HG02571 (cell line): ENCODE data around the gene EFCAB9.
"Not testable (repeated sequence)": the region's sequence is repeated elsewhere in the genome, so short reads cannot be mapped to it uniquely, and the experiment has no call there.

Source experiments
- ATAC-seq: cut with Tn5 transposase; IDR thresholded peaks from one replicate; pipeline ENCODE4 v1.9.1; 2021; ENCODE audit warnings: mild to moderate bottlenecking, moderate library complexity; ENCODE audit not compliant: unreplicated experiment

The EFCAB9 gene

DNA sequence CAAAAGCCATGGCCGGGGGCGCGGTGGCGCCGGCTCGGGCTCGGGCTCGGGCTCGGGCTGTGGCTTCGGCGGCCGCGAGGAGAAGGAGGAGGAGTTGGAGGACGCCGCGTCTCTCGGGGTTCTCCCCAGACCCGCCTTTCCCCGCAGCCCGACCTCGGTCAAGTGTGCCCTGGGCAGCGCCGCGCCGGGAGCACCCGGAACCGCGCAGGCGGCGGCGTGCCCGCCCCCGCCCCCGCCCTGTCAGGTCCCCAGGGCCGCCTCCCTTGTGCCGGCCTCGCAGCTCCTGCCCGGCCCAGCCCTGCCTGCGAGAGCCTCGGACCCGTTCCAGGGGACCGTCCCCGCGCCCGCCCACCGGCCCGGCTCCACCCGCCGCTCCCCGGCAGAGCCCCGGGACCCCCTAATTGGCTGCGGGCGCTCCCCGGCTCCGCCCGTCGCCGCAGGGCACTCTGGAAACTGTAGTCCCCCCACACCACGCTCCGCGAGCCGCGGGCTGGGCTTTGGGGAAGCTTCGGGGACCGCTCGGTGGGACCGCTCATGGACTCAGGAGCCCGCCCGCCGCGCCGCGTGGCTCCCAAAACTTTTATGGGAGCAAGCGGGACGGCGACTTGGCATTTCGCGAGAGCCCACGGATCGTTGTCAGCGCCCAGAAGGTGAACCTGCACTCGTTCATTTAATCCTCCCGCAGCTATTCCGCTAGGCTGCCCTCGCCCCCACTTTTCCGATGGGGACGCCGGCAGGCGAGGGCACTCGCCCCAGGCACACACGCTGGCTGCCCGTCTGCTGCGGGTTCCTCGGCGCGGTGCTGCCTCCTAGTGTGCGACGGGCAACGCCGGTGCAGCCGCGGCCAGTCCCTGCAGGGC is 5.7 kb upstream of the EFCAB9 start, which contains the start of gene STK10:
Gene STK10 (minus strand): TSS at position 192 of the 860 bp plus-strand sequence. CDS start 182 bp downstream, at position 10.
- ATAC-seq = peak; percentile 60

DNA sequence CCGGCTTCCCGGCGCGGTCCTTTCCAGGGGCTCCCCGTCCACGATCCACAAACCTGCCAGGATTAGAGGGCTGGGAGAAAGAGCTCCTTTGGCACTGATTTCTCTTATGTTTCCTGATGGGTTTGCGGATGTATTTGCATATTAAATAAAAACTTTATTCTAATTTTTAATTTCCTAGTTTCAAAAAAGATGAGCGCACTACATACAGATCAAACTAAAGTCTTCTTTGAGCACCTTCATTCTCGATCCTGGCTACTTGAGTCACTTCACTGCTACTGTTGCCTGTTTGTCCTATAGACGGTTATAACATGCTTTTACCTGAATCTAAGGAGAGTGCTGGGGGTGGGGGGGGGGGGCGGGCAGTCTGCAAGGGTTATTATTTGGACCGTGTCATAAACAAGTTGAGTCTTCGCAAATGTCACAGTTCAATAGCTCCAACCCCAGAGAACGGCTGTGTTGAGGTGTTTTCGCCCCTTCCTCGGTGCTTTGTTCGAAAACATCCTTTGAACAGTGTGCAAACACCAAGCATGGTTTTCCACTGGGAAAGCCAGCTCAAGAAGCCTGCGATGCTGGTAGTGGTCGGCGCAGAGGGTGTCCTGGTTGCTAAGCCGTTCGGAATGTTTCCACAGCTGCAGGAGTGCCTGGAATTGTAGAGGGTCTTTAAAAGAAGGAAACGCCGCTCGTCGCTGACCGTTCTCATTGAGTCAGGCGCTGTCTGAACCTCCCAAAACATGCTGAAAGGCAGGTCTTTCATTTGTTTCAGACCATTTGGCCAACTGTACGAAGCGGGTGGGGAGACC is 4.9 kb upstream of the EFCAB9 start:
- ATAC-seq = no peak

DNA sequence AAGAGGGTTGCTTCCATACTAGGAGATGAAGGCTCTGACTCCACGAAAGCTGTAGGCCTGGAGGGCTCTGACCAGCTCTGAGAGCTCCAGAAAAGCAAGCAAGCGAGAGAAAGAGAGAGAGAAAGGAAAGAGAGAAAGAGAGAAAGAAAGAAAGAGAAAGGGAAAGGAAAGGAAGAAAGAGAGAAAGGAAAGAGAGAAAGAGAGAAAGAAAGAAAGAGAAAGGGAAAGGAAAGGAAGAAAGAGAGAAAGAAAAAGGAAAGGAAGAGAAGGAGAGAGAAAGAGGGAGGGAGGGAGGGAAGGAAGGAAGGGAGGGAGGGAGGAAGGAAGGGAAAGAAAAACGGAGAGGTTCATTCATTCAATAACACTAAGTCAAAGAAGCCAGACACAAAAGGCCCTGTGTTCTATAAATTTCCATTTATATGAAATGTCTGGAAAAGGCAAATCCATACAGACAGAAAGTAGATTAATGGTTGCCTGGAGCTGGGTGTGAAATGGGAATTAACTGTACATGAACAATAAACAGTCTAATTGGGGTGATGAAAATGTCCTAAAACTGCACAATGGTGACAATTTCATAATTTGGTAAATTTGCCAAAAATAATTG is 4.2 kb upstream of the EFCAB9 start:
- no peak for ATAC-seq

DNA sequence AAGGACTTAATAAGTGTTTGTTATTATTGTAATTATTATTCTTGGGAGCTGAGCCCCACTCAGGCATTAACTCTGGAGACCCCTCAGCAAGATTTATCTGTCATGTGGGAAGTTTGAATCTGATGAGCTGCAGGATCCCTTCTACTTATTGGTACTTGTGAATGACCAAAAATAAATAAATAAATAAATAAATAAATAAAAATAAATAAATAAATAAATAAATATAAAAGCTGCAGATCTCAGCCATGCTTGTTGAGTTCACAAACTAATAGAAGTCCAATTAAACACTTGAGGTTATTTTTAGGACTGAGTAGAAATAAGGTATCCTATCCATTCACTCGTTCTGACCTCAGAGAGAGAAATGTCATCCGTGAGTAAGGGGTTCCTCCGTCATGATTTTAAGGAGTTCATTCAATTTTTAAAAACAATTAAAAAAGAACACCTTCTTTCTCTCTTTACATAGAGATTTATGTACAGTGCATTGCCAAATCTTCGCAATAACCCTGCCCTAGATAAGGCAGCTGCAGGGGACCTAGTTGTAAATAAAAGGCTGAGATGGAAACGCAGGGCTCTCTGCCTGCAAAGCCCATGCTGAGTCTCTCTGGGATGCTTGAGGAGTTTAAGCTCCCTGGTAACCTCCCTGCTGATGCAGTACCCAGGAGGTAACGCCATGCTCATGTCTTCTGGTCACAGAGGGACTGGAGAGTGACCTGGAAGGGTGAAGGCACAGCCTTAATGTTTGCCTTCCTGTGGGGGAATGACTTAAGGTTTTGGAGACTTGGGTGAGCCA is 1.2 kb downstream of the EFCAB9 start:
- no peak for ATAC-seq

DNA sequence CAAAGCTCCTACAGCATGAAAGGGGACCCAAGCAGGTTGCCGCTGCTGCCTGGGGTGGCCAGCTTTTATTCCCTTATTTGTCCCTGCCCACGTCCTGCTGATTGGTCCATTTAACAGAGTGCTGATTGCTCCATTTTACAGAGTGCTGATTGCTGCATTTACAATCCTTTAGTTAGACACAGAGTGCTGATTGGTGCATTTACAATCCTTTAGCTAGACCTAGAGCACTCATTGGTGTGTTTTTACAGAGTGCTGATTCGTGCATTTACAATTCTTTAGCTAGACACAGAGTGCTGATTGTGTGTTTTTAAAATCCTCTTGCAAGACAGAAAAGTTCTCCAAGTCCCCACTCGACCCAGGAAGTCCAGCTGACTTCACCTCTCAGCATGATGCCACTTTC is 3.8 kb downstream of the EFCAB9 start:
- ATAC-seq = not testable (repeated sequence)

DNA sequence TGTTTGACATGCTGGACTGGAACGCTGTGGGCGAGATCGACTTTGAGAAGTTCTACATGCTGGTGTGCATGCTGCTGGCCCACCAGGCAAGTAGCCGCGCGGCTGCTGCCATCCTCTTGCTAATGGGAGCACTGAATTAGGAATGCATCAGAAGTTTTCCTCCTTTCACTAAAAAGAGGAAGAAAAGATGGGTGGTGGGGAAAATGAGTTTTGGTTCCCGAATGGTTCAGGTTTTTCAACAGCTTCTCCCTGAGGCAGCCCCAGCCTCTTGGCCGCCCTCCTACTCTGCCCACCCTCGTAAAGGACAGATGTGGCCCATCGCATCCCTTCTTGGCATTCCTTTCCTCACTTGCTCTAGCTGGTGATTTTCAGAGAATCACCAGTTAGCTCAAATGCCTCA is 5.5 kb downstream of the EFCAB9 start:
- no peak for ATAC-seq

DNA sequence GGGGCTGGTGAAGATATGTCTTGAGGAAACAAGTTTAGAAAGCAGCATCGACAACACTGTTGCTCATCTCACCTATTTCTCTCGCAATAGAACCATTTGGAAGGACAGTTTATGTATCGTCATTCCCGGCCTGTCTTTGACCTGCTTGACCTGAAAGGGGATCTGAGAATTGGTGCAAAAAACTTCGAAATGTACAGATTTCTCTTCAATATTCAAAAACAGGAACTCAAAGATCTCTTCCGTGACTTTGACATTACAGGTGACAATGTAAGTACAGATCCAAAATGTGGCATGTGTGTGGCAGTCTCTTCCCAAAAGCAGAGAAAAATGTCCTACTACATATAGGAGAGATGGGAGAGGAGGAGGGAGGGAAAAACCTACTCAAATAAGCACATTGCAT is 6.5 kb downstream of the EFCAB9 start:
- ATAC-seq = no peak

DNA sequence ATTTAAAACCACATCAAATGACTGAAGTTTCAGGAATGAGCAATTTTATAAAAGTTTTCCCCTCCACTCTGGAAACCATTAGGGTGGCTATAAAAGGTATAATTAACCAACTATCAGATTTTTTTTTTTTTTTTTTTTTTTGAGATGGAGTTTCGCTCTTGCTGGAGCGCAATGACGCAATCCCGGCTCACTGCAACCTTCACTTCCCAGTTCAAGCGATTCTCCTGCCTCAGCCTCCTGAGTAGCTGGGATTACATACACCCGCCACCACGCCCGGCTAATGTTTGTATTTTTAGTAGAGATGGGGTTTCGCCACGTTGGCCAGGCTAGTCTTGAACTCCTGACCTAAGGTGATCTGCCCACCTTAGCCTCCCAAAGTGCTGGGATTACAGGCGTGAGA is 12.0 kb downstream of the EFCAB9 start:
- not testable (repeated sequence) for ATAC-seq

DNA sequence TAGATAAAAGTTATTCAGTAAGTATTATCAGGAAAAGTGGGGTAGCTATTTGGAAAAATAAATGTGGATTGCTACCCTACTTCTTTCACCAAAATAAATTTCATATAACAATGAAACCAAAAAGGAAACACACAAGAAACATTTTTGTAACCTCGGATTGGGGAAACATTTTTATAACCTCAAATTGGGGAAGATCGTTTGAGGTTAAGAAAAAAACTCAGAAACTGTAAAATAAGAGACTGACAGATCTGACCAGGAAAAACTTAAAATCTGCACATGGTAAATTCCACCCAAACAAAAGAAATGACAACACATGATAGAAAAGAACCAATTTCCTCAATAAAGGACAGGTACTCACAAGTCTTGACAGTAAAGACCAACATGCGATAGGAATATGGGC is 13.5 kb downstream of the EFCAB9 start:
- no peak for ATAC-seq

DNA sequence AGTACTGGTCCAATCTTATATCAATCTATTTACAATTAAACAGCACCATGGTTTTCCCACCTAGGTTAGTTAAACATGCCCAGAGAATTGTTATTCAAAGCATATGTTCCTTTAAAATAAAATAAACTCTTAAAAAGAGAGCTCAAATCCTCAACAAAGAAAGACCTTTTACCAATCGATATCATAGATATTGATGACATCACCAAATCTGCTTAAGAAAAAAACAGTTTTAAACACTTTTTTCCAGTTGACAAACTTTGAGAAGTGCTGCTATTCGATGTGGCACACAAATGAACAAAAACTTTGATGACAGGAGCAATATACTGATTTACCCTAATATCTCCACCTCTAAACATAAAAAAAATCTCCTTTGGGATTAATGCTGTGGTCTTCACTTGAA is 15.7 kb downstream of the EFCAB9 start:
- no peak for ATAC-seq

DNA sequence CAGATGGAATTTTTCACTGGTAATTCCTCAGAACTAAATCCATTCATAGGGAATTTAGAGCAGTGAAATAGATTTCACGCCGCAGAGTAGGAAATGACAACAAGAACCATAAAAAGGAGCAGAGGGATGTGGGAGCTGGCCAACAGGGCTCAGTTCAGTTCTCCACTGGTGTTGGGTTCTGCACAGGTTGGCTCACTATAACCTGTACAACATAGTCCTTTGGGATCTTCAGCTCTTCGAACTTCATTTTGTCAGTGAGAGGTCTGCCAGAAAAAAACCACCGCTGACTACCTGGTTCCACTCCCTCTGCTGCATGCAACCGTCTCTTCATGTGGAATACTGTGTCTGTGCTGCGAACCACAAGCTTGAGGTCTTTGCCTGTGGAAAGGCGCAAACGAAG is 17.7 kb downstream of the EFCAB9 start:
- no peak for ATAC-seq

DNA sequence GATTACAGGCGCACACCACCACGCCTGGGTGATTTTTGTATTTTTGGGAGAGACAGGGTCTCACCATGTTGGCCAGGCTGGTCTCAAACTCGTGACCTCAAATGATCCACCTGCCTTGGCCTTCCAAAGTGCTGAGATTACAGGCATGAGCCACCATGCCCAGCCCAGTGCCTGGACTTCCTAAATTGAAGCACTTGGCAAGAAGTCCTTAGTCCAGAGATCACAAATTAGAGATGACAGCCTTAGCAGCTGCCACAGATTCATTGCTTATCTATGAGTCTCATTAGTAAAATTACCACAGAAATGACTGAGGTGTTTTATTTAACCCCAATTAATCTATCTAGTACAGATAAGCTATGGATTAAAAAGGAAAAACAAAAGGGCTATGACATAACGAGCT is 19.2 kb downstream of the EFCAB9 start:
- ATAC-seq = no peak

DNA sequence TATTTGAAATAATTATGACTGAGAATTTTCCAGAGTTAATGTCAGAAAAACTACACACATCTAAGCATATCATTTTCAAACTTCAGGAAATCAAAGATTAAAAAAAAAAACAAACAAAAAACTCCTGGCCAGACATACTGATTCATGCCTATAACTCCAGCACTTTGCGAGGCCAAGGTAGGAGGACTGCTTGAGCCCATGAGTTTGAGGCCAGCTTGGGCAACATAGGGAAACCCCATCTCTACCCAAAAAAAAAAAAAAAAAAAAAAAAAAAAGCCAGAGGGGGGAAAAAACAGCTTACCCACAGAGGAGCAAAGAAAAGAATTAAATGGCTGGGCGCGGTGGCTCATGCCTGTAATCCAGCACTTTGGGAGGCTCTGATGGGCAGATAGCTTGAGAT is 22.4 kb downstream of the EFCAB9 start:
- no peak for ATAC-seq

DNA sequence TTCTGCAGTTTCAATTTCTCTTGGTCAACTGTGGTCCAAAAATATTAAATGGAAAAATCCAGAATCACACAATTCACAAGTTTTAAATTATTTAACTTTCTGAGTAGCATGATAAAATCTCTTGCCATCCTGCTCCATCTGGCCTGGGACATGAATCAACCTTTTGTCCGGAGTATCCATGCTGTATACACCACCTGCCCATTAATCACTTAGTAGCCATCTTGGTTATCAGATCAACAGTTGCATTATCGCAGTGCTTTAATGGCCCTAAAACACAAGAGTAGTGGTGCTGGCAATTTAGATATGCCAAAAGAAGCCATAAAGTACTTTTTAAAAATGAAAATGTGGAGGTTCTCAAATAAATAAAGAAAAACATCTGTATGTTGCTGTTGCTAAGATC is 25.3 kb downstream of the EFCAB9 start:
- ATAC-seq = no peak

DNA sequence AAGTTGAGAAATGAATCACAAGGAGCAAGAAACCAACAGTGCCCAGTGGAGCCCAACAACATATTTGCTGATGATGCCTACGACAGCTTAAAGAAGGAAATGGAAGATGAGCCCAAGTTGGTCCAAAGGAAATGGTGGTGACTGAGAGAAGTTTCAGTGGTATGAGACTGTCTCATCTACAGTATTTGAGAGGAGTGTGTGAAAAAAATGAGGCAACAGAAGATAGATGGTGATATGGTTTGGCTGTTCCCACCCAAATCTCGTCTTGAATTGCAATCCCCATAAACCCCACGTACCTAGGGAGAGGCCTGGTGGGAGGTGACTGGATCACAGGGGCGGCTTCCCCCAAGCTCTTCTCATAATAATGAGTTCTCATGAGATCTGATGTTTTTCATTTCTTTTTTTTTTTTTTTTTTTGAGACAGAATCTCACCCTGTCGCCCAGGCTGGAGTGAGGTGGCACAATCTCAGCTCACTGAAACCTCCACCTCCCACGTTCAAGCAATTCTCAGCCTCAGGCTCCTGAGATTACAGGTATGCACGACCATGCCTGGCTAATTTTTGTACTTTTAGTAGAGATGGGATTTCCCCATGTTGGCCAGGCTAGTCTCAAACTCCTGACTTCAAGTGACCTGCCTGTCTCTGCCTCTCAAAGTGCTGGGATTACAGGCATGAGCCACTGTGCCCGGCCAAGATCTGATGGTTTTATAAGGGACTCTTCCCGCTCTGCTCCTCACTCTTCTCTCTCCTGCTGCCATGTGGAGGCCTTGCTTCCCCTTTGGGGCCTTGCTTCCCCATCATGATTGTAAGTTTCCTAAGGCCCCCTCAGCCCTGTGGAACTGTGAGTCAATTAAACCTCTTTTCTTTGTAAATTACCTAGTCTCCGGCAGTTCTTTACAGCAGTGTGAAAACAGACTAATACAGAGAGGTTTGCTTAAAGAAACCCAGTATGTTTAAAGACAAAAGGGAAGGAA is 30.2 kb downstream of the EFCAB9 start:
- ATAC-seq = peak; percentile 76

DNA sequence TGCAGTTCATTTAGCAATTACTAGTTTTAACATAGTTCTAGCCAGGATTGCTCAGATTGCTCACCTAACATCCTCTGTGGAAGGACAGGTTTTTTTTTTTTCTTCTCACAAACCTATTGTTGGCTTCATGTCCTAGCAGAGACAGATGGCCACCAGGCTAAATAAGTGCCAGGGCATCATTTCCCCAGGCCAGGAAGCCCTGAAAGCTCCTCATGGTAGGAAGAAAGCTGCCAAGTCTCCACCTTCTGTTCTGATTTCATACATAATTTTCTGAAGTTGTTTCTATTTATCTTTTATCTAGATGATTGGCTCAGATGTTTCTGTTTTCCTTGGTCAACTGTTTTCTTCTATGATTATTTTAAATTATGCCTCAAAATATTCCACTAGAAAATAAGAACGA is 31.0 kb downstream of the EFCAB9 start:
- ATAC-seq = no peak

DNA sequence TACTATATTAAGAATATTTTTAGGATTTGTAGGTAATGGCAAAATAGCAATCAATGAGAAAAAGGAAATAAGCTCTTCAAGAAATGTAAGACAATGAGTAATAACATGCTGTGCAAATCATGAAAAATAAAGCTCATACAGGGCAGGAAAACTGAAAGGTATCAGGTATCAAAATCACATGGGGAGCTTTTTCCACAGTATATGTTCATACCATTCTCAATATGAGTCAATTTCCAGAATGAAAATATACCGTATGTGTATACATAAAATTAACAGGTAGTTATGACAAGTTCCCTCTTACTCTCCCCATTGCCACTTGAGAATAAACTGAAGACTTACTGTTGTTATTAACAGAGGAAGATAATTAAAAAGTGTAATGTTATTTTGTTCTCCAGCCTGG is 35.9 kb downstream of the EFCAB9 start:
- no peak for ATAC-seq

DNA sequence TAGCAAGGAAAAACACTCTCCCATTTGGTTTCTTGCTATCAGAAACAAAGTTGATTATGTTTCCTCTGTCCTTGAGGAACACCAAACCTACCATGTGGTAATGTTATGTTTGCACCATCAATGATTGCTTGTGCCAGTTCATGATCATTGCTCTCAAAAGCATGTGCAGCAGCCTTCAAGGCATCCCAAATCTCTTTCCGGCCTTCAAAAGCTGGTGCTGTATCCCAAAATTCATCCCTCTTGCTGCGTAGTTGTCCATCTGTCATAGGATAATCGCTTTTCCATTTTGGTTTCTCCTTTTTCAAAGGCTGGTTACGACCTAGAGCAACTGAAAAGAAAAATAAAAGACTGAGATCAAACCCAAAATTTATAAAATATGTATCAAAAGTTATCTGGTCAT is 40.1 kb downstream of the EFCAB9 start:
- no peak for ATAC-seq

DNA sequence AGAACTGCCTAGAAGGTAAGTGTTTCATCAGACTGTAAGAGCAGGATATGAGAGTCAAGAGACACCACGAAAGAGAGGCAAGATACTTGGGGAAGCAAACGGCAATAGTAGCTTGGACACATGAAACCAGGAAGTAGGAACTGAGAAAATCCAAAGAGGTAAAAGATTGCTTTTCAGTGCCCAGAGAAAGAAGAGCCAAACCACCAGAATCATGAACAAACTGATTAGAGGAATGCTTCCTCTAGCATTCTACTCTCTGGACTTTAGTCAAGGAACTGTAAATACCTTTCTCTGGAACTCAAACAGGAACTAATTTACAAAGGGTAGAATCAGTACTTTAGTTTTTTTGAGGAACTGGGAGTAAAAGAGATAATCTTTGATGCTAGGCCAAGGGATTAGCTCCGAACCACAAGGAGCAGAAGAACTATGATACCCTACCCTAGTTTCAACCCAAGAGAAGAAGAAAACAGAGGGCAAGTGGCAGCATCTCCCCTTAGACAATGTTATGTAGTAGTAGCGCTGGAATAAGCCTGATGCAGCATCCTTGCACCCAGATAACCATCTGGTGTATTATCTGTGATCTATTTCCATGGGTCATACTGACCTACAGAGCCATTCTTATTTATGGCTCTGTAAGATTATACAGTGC is 41.3 kb downstream of the EFCAB9 start:
- peak; percentile 56 for ATAC-seq
